Nephron (organoid): ENCODE results near the gene CCDC69.

Experiments used
- H3K27ac Mint-ChIP-seq, 3 experiments: 2 replicates each; pipeline ENCODE4 v1.8.0; 2020; ENCODE audit warnings: mixed read lengths in 3 of 3, mild to moderate bottlenecking in 2 of 3, moderate library complexity in 1 of 3
- H3K27me3 Mint-ChIP-seq: 2 replicates; pipeline ENCODE4 v1.8.0; 2021; ENCODE audit warnings: low read depth, mild to moderate bottlenecking, moderate library complexity, mixed read lengths
- H3K36me3 Mint-ChIP-seq: 2 replicates; pipeline ENCODE4 v1.8.0; 2020; ENCODE audit warnings: low read depth, mixed read lengths
- H3K4me1 Mint-ChIP-seq: 2 replicates; pipeline ENCODE4 v1.8.0; 2020; ENCODE audit warnings: mixed read lengths
- H3K4me3 Mint-ChIP-seq, 3 experiments: 2 replicates each; pipeline ENCODE4 v1.8.0; 2020; ENCODE audit warnings: mild to moderate bottlenecking in 3 of 3, mixed read lengths in 3 of 3, moderate library complexity in 2 of 3
- H3K9me3 Mint-ChIP-seq: 2 replicates; pipeline ENCODE4 v1.8.0; 2020; ENCODE audit warnings: mixed read lengths
- TF ChIP-seq, protein P1 (sequence below), 3 experiments: fragments of 200-600 bp; sonication (generic); IDR thresholded peaks; one replicate each; pipeline ENCODE4 v1.5.0; 2021; ENCODE audit warnings: antibody characterized with exemption in 3 of 3; ENCODE audit not compliant: unreplicated experiment in 3 of 3

Gene CCDC69

DNA sequence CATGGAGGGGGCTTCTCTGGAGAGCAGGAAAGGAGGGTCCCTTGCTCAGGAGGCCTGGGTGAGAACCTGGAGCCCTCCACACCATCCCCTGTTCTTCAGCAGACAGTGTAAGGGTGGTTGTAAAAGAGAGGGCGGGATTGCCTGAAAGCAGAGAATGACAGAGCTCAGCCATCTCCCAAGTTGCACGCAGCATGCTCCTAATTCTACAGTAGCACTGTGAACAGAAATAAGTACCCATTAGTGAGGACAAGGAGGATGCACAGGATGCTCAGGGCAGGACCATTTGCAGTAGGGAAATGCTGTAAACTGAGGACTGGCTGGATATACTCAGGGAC lies 8.4 kb downstream of the CCDC69 start:
- Mint-ChIP-seq H3K4me1 (no peaks in the 10 kb centered on the region), H3K36me3 (no peaks in the 10 kb centered on the region), H3K9me3 (no peaks in the 10 kb centered on the region), H3K4me3 (no peak overlapping the region), H3K27ac (no peak overlapping the region), H3K27me3 (peaks cover 7% of the 10 kb centered on the region)
- TF ChIP-seq, protein P1, sequence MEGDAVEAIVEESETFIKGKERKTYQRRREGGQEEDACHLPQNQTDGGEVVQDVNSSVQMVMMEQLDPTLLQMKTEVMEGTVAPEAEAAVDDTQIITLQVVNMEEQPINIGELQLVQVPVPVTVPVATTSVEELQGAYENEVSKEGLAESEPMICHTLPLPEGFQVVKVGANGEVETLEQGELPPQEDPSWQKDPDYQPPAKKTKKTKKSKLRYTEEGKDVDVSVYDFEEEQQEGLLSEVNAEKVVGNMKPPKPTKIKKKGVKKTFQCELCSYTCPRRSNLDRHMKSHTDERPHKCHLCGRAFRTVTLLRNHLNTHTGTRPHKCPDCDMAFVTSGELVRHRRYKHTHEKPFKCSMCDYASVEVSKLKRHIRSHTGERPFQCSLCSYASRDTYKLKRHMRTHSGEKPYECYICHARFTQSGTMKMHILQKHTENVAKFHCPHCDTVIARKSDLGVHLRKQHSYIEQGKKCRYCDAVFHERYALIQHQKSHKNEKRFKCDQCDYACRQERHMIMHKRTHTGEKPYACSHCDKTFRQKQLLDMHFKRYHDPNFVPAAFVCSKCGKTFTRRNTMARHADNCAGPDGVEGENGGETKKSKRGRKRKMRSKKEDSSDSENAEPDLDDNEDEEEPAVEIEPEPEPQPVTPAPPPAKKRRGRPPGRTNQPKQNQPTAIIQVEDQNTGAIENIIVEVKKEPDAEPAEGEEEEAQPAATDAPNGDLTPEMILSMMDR (IDR thresholded peaks at IDR 0.05; ENCODE audit: unreplicated experiment in 3 of 3): no peak

DNA sequence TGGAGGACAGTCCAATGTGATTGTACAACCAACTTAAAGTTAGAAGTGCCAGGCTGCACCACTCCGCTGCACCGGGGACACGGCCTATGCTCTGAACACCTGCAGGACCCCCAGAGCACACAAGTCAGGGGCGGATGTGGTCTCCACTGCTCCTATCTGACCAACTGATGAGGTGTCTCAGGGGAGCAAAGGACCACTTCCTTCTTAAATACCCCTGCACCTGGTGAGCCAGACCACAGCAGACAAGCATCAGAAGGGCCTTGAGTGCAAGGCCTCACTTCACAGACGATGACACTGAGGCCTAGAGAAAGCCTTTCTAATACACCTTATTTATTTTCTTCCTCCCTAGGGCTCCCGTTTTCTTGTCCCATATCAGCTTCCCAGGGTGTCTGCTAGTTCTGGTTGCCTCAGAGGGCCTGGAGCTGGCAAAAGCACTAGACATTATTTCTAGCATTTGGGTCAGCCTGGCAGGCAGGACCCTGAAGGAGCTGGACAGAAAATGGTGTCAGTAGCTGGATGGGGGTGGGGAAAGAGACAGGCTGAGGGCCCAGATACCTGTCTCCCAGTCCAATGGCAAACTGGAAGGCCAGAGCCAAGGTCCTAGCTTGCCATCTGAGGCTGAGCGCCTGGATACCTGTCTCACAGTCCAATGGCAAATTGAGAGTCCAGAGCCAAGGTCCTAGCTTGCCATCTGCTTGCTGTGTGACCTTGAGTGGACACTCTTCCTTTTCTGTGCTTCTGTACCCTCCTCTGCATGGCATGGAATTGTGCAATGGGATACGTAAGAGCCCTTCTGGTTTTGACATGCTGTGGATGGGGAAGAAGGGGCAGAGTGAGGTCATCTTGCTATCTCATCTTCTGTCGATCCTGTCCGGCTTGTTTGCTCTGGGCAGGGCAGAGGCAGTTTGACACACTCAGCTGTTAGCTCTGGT lies 9.0 kb downstream of the CCDC69 start:
- TF ChIP-seq, protein P1 (IDR thresholded peaks at IDR 0.05; ENCODE audit: unreplicated experiment in 3 of 3): no peak
- Mint-ChIP-seq H3K4me3 (no peak overlapping the region), H3K36me3 (no peaks in the 10 kb centered on the region), H3K27ac (no peak overlapping the region), H3K27me3 (peaks cover under 1% of the 10 kb centered on the region), H3K9me3 (no peaks in the 10 kb centered on the region), H3K4me1 (no peaks in the 10 kb centered on the region)

DNA sequence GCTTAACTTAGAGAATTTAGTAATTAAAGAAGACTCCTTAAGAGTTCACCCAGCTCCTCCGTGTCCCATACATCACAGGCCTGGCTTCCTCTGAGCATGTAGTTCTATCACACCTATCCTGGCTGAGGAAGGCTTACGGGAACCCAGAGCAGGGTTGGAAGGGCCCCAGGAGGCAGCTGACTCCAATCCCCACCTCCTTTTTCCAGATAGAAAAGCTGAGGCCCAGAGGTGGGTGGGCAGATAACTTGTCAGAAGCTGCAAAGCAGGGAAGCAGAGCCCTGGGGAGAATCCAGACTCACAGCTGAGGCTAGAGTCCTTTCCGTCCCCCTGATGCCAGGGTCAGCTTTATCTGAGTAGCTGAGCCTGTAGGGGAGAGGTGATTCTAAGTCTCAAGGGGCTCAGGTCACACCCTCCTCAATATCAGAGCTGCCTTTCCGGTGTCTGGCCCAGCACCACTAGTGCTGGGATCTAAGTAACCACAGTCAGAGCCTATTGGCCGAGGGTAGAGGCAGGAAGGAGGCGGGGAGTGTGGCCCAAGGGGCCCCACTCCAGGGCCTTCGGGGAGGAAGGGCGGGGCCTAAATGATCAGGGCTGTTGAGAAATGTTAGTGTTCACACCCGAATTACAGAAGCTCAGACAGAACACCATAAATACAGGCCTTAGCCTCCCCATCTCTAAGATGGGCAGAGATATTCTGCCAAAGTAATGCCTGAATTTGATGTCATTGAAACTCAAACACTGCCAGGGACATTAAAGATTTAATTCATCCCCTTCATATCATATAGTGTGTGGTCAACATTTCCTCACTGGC lies 9.9 kb downstream of the CCDC69 start:
- H3K9me3 Mint-ChIP-seq: no peaks in the 10 kb centered on the region
- H3K4me3 Mint-ChIP-seq: no peak overlapping the region
- no peak overlapping the region for H3K27ac Mint-ChIP-seq

DNA sequence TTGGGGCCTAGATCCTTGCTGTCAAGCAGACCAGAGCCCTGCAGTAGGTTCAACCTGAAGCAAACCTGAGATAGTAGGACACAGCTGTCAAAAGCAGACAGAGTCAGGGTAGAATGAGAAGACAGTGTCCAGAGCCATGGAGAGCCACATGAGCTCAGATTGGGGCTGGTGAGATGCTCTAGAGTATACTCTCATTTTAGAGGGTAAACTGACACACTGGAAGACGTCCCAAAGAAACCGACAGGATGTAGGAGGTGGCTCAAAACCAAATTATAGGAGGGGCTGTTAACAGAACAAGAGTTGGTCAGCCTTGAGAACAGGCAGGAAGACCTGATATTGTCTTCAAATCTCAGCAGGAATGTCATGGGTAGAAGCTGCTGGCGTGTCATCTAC lies 11.5 kb downstream of the CCDC69 start:
- H3K4me3 Mint-ChIP-seq: no peak overlapping the region
- no peaks in the 10 kb centered on the region for H3K9me3 Mint-ChIP-seq
- H3K36me3 Mint-ChIP-seq: no peaks in the 10 kb centered on the region
- TF ChIP-seq, protein P1 (IDR thresholded peaks at IDR 0.05; ENCODE audit: unreplicated experiment in 3 of 3): no peak
- no peak overlapping the region for H3K27ac Mint-ChIP-seq
- H3K4me1 Mint-ChIP-seq: no peaks in the 10 kb centered on the region
- H3K27me3 Mint-ChIP-seq: no peaks in the 10 kb centered on the region

More for the DNA sequence above, 9.9 kb downstream of the CCDC69 start:
- no peaks in the 10 kb centered on the region for H3K36me3 Mint-ChIP-seq
- H3K4me1 Mint-ChIP-seq: no peaks in the 10 kb centered on the region
- TF ChIP-seq, protein P1 (IDR thresholded peaks at IDR 0.05; ENCODE audit: unreplicated experiment in 3 of 3): no peak
- no peaks in the 10 kb centered on the region for H3K27me3 Mint-ChIP-seq

DNA sequence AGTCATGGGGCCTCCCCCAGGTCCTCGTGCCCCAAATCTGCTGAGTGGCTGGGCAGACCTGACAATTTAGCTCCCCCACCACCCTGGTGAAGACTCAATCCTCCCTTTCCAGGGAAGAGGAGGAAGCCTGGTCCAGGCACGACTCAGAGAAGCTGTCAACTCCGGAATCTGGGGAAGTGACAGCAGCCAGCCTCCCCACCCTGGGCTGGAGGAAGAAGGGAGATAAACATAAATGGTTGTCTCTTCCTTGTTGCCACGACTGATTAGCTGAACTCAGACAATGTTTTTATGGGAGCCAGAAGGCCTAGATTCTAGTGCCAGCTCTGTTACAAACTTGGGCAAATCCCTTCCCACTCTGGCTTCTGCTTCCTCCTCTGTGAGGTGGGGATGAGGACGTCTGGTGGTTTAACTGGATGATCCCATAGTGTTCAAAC lies 15.4 kb downstream of the CCDC69 start:
- H3K4me3 Mint-ChIP-seq: no peak overlapping the region
- no peaks in the 10 kb centered on the region for H3K27me3 Mint-ChIP-seq
- no peaks in the 10 kb centered on the region for H3K4me1 Mint-ChIP-seq
- no peaks in the 10 kb centered on the region for H3K9me3 Mint-ChIP-seq
- TF ChIP-seq, protein P1 (IDR thresholded peaks at IDR 0.05; ENCODE audit: unreplicated experiment in 3 of 3): no peak
- no peaks in the 10 kb centered on the region for H3K36me3 Mint-ChIP-seq
- H3K27ac Mint-ChIP-seq: no peak overlapping the region
